GM04504 (cell line): ENCODE results near the gene NFIA.

Experiments used
- DNase-seq: peaks from one replicate; pipeline ENCODE4 v3.0.0-alpha.2; 2012; ENCODE audit warnings: low read depth

Gene NFIA

DNA sequence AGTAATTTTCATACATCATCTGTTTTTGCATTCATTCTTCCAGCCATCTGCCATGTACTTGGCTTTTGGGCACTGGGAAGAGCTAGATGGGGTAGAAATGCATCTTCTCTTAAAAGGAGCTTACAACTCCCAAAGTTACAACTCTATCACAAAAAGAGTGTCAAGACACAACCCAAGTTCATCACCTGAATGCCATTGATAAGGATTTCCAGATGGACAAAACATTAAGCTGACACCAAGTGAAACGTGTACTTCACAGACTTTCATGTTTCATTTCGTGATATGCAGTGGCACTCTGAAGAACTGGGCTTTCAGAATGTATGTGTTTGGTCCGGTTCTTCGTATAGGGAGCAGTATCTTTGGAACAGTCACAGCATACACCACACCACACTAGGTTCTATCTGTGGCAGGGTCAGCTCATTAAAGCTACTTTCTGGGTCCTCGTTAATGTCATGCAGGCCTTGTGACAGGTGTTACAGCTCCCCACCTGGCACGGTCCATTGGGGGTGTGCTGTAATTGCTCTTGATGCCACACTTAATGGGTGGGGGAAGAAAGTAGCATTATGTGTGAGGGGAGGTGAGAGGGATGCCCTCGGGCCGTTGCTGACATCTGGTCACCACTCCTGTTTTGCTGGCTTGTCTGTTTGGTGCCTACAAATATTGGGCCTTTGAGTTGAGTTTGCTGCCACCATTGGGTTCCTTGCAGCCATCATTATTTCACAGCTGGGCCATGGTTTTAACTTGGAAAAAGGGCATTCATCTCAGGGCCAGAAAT, 164.9 kb downstream of the NFIA start:
- DNase-seq, result no peak

DNA sequence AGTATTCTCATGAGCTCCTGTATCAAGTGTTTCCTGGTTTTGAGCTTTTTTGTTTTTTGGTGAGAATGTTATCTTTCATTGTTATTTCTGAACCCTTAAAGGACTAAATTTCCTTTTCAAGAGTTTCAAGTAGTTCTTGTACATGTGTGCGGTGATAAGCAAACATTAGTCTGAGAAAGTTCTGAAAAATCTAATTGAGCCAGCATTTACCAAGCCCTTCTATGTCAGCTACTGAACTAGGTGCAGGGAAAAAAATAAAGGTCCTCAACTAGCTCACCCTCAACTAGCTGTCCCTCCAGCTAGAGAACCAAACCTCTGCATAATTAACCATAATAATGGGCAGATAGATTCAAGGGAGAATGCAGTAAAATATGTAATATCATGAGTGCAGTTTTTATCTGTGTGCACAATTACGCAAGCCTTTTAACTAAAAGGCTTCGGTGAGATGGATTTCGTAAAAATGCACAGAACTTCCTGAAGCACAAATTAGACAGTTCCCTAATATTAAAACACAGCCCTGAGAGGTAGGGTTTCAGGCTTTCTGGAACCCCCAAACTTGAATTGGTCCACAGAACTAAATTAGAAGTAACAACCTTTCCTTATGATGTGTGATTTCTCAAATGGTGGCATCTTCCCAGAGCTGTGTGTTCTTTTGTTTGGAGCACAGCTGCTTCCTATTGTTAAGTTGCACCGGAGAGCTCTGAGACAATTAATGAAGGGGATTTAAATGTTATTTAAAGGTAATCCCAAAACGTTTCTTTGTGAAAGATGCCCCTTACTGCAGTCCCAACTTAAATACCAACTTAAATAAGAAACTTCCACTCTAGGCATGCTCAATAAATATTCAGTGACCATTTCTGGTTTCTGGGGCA, 165.8 kb downstream of the NFIA start:
- DNase-seq, result no peak

DNA sequence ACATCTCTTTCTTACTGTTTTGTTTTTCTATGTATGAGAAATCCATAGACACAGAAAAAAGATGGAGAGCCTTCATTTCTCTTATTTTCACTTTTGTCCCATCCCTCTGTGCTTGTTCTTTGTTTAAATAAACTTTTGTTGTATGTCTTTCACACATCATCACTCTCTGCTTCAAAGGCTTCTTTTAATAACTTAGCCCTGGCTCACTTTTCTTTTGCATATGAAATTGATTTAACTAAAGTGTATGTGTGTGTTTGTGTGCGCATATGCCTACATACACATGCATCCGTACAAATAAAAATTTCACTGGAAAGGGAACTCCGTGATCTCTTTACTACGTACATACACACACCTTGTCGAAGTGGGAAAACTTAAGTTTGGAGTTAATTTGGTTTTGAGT, 168.6 kb downstream of the NFIA start:
- DNase-seq, result no peak

DNA sequence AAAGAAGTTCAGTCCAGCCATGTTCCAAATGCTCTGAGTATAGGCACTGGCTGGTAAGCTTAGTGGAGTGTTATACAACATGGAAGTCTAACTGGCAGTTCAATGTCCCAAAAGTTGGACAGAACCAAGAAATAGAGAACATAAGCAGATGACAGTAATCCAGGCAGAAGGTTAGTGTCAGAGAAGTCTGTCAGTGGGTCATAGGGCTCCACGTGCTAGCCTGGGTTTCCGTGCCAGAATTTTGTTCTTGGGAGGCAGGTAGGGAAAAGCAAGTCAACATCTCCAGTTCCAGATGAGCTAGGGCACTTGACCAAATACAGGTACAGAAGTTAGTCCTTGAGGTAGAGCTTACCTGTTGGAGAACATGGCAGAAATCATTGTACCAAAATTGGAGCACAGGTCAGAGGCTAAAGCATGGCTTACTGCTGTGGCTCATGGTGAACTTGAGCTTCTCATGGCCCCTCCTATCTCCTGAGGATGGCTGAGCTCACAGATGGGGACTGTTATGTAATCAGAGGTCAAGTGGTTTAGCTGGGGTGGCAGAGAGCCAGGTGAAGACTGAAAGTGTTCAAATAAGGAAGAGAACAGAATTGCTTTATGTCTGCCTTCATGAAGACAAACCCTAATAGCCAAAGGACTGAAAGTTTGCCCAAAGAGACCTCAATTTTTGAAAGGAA, 170.8 kb downstream of the NFIA start:
- peak; percentile 14 for DNase-seq

DNA sequence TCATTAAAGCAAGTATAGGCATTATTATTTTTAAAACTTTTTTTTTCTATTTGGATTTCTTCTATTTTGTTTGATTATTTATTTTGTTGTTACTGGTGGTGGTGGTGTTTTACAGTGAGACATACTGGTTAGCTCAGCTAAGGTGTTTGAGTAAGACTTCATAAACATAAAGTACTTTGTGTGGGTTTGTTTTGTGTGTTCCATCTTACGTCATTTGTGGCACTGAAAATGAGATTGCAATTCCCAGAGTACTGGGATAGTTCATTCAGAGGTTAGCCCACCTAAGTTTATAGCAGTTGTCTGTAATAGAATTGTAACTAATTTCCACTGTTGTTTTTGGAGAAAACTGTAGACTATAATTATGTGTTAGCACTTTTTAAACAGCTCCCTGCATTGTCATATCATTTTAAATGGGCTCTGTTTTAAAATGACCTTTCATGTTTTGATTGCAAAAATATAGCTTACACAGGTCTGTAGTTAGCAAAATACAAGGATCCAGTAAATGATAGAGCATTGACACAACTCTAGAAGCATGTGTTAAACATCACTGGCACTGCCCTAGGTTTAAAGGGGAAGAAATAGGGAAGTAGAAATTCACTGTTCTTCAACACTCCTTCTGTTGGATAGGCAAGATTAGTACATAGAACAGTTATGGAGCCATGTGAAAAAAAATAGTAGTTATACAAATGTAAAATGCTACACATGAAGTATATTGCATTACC, 171.7 kb downstream of the NFIA start:
- no peak for DNase-seq

DNA sequence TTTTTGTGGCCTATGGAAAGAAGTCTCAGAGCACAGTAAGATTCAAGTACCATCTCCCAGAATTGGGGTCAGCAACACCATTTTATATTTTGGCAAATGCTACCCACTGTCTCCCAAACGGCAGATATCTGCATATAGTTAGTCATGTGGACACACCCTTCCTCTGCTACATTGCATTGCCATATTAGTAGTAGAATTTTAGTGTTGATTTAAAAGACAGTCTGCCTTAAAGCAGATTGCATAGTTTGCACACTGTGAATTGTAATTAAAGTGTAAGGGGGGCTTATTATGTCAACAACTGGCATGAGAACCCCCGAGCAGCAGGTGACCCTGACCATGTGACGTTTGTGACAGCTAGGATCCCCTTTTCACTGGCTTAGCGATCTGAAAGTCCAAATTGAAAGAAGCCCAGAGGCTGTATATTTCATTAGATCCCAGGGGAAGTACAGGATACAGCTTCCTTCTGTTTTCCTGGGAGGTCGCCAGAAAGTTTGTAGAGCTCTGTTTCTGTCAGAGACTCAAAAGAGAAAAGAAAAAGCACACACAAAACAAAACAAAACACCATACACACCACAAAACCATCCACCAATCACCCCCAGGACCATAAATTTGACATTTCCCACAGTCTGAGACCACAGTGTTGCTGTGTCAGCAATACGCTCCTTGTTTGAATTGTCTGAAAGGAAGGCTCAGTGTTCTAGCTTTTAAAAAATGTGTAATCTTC, 172.4 kb downstream of the NFIA start:
- DNase-seq, result peak; percentile 16

DNA sequence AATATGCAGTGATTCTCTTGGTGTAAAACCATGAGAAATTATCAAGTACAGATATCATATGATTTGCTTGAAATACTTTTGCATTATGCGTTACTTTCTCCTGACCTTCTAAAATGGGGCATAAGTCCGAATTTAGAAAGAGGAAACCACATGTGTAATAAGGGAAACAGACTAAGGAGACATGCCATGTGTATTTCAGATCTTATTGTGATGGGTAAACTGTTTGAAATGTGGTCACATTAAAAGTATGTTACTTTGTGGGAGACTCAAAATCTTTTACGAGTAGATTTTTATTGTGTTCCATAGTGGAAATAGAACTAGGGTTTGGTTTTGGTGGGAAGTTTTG, 173.0 kb downstream of the NFIA start:
- DNase-seq, result no peak

DNA sequence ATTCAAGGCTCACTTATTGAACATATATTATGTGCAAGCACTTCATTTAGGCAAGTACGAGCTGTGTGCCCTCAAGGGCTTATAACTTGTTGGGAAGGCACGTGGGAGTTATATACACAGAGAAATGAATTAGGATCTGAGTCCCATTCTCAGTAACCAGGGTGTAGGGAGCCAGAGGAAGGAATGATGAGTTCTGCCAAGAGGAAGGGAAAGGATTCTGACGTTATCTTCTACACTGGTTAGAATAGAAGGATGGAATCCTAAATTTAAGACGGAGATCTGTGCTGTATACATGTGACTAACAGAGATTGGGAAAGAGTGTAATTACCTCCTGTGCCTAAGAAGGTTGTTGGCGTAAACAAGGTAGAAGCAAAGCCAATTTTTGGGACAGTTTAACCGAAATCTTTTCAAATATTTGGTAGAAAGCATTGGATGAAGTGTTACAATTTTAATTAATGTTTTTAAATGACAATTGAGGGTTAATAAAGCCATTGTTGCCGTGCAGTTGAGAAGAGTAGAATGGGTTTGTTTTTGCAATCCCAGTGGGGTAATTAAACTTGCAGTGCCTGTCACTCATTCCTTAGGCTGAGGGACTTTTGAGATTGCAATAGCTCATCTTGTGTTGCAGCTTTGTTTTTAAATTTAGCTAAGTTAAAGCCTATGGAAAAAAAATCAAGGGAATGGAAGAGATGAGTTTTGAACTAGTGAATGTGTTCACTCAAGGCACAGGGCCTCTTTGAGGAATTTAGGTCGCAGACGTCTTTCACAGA, 177.2 kb downstream of the NFIA start:
- no peak for DNase-seq

DNA sequence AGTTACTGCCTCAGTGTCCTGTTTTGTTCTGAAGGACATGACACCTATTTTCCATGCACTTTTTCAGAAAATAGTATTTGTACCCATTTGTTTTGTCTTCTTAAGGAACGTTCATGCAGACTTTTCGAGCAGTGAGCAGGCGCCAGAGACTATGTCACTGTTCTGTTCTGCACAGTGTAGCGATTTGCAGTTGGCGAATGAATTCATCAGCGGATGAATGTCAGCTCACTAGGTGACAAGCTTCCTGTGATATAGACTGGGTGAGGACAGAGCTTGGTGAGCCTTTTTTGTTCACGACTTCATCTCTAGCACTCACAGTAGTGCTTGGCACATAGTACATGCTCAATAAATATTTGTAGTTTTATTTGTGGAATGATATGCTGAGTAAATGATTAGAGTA, 177.8 kb downstream of the NFIA start:
- DNase-seq, result no peak

DNA sequence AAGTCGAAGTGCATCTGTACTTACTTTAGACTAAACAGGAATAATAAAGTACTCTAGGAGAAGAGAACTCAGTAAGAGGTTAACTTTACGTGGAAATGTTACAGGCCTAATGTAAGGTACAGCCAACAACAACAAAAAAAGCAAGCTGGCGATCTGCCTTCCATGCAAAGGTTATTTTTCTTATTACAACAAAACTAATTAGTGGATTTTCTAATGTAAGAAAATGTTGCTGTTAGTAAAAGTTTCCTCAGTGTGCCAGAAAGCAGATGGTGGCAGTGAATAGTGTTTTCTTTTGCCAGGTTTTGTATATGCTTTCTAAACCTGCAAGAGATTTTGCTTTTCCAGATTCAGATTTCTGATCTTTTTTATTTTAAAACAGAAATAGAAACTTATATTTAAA, 179.2 kb downstream of the NFIA start:
- no peak for DNase-seq

DNA sequence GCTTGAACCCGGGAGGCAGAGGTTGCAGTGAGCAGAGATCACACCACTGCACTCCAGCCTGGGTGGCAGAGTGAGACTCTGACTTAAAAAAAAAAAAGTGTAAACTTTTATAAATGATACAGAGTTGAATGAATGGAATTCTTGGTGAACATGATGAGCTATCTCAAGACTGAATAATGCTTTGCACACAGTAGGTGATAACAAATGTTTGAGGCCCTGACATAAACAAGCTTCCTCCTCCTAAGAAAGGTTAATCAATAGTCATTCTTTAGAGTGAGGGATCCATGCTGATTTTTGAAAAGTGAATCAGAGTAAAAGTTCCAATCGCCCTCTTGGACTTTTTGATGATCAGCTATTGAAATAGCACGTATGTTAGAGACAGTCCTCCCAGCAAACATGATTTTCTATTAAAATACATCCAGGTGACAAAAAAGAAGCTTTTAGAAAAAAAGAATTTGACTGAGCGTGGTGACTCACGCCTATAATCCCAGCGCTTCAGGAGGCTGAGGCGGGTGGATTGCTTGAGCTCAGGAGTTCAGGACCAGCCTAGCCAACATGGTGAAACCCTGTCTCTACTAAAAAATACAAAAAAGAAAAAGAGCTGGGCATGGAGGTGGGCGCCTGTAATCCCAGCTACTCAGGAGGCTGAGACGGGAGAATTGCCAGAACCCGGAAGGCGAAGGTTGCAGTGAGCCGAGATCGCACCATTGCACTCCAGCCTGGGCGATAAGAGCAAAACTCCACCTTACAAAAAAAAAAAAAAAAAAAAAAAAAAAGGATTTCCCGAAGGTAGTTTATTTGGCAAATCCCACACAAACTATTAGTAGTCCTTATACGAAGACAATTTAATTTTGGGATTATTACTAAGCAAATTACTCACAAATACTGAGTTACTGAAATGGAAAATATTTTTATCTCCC, 181.8 kb downstream of the NFIA start:
- DNase-seq, result no peak

DNA sequence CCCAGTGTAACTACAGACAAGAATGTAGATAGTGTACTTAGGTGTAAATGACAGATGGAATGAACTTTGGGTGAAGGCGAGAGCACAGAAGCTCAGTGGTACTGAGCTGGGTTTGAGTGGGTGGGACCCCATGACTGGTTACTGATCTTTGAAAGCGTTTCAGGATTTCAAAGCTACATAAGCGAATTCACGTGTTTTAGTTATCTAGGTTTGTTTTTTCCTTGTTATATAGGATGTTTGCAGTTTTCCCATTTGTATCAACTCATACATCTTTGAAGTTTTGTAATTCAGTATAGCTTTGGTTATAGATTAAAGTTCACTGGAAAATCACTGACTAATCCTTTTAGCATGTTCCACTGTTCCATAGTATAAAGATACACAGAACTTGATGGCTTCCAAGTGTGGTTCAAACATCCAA, 182.5 kb downstream of the NFIA start:
- no peak for DNase-seq

DNA sequence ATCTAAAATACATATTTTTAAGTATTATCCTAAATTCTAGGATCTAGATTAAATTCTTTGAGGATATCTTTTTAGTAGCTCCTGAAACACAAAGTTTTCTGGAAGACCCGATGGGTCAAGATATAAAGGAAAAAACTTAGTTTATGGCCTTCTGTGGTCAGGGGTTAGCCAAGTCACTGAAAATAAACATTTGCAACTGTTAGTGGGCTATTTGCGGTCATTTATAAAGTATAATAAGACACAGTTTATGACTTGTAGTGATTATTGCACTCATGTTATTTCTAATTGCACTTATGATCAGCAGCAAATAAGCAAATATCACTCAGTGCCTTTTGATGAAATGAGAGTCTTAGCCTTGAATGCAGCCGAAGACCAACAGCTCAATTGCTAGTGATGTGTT, 183.3 kb downstream of the NFIA start:
- no peak for DNase-seq

DNA sequence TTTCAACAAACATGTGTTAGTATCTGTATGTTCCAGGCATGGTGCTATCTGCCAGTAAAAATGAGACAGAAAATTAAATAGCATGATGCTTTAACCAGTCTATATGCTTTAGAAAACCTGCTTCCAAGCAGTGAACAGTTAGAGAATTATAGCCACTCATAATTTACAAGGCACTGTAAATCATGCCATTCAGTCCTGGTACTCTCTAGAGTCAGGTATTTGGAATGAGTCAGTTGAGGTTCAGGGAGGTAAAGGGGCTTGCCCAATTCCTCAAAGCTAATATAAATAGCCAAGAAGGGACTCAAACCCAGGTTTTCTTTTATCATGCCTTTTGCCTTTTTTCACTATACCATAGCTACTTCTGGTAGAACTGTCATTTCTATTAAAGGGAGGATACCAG, 184.4 kb downstream of the NFIA start:
- DNase-seq, result no peak

DNA sequence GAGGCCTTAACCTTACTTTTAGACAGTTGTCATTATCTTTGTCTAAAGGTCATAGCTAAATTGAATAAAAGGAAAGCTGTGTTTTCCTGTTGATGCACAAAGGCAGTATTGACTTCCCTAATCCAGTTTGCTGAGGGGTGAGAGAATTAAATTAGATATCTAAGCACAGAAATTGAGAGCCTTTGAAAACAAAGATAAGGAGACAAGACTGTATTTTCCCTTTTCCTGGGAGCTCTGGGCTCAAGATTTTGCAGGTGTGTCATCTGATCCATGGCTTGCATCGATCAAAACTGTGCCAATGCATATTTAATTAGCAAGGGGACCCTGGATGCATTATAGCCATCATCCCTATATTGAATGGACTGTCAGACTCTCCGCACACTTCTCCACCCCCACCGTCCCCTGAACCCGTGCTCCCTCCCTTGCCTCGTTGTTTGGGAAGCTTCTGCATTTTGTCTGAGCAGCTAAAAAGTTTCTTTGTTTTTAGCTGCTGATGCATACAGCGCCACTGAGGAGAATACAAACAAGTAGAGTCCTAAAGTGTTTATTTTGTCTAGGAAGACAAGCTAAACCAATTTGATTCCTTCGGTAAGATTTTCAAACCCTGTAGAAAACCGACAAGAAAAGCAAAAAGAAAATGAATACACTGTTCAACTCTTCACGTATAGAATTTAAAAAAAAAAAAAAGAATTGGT, 186.3 kb downstream of the NFIA start:
- no peak for DNase-seq

DNA sequence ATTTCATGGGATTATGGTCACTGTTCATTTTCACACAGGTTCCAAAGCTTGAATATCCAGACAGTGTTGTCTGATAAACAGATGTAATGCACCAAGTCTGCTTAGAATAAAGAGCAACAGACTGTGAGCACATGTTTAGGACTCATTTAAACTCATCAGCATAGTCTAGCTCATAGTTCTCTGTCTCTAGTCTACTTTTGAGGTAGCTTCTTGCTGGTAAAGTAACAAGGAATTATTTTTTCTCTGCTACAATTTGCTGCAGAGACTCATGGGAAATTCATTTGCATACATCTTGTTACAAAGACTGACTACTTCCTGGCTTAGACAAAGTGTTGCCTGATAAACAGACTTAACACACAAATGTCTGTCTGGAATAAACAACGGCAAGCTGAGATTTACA, 187.2 kb downstream of the NFIA start:
- no peak for DNase-seq

DNA sequence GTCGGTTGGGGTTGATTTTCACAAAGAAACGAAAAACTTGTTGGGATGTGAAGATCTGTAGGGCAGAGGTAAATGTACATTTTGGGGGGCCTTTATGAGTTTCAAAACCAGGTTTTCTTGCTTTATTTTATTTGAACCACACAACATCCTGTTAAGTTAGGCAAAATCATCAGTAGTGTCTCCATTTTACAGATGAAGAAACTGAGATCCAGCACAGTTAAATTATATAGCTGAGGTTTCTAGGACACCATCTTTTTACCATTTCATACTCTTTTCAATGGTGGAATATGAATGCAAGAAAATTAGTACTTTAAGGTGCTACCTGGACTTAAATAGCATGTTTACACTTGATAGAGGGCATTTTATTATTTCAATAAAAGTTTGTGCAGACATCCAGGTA, 187.7 kb downstream of the NFIA start:
- no peak for DNase-seq

DNA sequence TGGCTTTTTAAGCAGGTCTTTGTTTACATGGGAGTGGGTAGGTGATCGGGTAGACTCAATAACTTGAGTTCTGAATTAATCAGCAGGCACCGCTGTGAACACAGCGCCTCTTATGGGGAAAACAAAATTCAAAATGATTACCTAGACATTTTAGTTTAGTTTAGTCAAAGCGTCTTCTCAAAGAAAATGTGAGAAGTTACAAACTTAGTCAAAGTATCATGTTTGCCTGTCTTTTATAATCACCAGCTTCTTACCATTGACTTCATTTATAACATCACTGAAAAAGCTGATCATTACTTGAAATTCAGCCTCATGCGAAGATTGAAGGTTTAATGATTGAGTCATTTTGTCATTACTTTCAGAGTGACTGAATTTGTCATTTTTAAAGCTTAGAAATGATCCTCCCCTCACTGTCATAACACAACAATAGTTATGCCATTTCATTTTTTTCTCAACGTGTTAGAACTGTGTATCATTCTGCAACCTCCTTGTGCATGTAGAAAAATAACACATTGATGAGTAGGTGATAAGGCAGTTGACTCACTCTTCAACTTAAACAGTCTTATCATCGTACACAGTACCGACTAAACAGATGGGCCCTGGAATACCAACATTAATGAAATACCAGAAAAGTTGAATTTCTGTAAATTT, 188.5 kb downstream of the NFIA start:
- no peak for DNase-seq

DNA sequence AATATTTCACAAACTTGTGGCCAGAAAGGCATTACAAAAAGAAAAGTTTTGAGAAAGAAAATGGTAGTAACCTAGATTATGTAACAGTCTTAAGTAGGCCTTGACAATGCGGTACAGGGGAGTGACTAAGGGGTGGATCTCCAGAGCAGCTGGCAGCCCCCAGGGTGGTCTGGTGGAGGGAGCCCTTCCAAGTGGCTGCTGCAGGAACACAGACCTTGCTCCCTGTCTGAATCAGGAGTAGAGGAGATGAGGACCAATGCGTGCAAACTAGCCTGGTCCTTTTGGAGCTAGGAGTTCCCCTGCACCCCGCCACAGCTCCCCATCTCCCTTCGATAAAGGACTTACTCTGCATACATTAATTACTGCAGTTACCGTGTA, 189.0 kb downstream of the NFIA start:
- DNase-seq, result no peak
